Measurements from ENCODE around the gene CD40LG. TPM values are rescaled to one million over a fixed set of nuclear protein-coding genes. Genes with fewer than 3 reads are reported as not detected.

Gene CD40LG
- total RNA-seq, 2 experiments from 2014 or later: not detected

GRCh38 chrX:136619899-136620505, 28.0 kb upstream of the CD40LG start:
- Histone ChIP-seq H4K20me1 (ENCODE audit: insufficient read depth, low read length) (no peaks in the 10 kb centered on the region), H3K4me2 (ENCODE audit: low read length) (no peak overlapping the region), H3K4me3 (ENCODE audit: low read depth, low read length, poor library complexity, severe bottlenecking) (no peak overlapping the region), H3K79me2 (ENCODE audit: insufficient read depth, low read depth, low read length) (no peaks in the 10 kb centered on the region), H3K9me3 (ENCODE audit: low read length) (no peaks in the 10 kb centered on the region), H3K9me2 (ENCODE audit: insufficient read depth, low read length) (no peaks in the 10 kb centered on the region), H3K36me3 (ENCODE audit: insufficient read depth, low read length) (no peaks in the 10 kb centered on the region), H3K27ac (ENCODE audit: low read depth, low read length, poor library complexity, severe bottlenecking) (no peak overlapping the region), H3K4me1 (ENCODE audit: insufficient read depth, low read length, poor library complexity, severe bottlenecking) (no peaks in the 10 kb centered on the region), H2AFZ (ENCODE audit: low read length) (no peak overlapping the region)
- DNase-seq (ENCODE audit: low spot score): no peak
- TF ChIP-seq EZH2phosphoT487 (IDR thresholded peaks at IDR 0.05; ENCODE audit: borderline replicate concordance, low read depth, low read length): no peak
- no peak for TF ChIP-seq CTCF (conservative IDR thresholded peaks at IDR 0.05; ENCODE audit: low read length)
- BruUV-seq (replicated peaks): no TSS peak
- ChIA-PET POLR2A (no interaction called here), CTCF (ENCODE audit: unreplicated experiment) (interaction anchor here (0.5 kb wide), 1 partner anchor 9 kb away, joined by 3 read pairs; no protein-coding TSS in a partner anchor)
- intact Hi-C loops (cut with micrococcal nuclease; ENCODE audit: unreplicated experiment): no loop called here

- intact Hi-C loops (cut with micrococcal nuclease; ENCODE audit: unreplicated experiment): no loop called here
- Histone ChIP-seq H3K4me2 (ENCODE audit: low read length) (no peak overlapping the region), H2AFZ (ENCODE audit: low read length) (no peak overlapping the region), H3K36me3 (ENCODE audit: insufficient read depth, low read length) (no peaks in the 10 kb centered on the region), H3K4me3 (ENCODE audit: low read depth, low read length, poor library complexity, severe bottlenecking) (no peak overlapping the region), H3K9me3 (ENCODE audit: low read length) (no peaks in the 10 kb centered on the region), H3K27ac (ENCODE audit: low read depth, low read length, poor library complexity, severe bottlenecking) (no peak overlapping the region), H3K9me2 (ENCODE audit: insufficient read depth, low read length) (no peaks in the 10 kb centered on the region), H4K20me1 (ENCODE audit: insufficient read depth, low read length) (no peaks in the 10 kb centered on the region), H3K79me2 (ENCODE audit: insufficient read depth, low read depth, low read length) (no peaks in the 10 kb centered on the region), H3K4me1 (ENCODE audit: insufficient read depth, low read length, poor library complexity, severe bottlenecking) (no peaks in the 10 kb centered on the region)
- BruUV-seq (replicated peaks): no TSS peak
- CTCF ChIA-PET (ENCODE audit: unreplicated experiment): no interaction called here
- no peak for DNase-seq (ENCODE audit: low spot score)
- POLR2A ChIA-PET: no interaction called here
- TF ChIP-seq EZH2phosphoT487 (IDR thresholded peaks at IDR 0.05; ENCODE audit: borderline replicate concordance, low read depth, low read length) (no peak), CTCF (conservative IDR thresholded peaks at IDR 0.05; ENCODE audit: low read length) (no peak)
Observed at GRCh38 chrX:136620780-136621179, 27.2 kb upstream of the CD40LG start.

DNA sequence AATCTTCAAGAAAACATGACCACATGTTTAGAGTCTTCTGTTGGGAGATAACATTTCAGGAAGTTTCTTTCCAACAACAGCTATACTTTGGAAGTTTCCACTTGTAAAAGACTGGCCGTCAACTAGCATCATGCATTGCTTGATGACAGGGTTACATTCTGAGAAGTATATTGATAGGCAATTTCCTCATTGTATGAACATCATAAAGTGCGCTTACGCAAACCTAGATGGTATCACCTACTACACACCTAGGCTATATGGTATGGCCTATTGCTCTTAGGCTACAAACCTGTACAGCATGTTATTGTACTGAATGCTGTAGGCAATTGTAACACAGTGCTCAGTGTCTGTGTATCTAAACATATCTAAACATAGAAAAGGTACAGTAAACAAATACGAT, 25.4 kb upstream of the CD40LG start:
- Histone ChIP-seq H4K20me1 (ENCODE audit: insufficient read depth, low read length) (no peaks in the 10 kb centered on the region), H3K9me2 (ENCODE audit: insufficient read depth, low read length) (no peaks in the 10 kb centered on the region), H3K4me3 (ENCODE audit: low read depth, low read length, poor library complexity, severe bottlenecking) (no peak overlapping the region), H3K79me2 (ENCODE audit: insufficient read depth, low read depth, low read length) (no peaks in the 10 kb centered on the region), H3K4me1 (ENCODE audit: insufficient read depth, low read length, poor library complexity, severe bottlenecking) (no peaks in the 10 kb centered on the region), H3K36me3 (ENCODE audit: insufficient read depth, low read length) (no peaks in the 10 kb centered on the region), H3K4me2 (ENCODE audit: low read length) (no peak overlapping the region), H3K27ac (ENCODE audit: low read depth, low read length, poor library complexity, severe bottlenecking) (no peak overlapping the region), H2AFZ (ENCODE audit: low read length) (no peak overlapping the region), H3K9me3 (ENCODE audit: low read length) (no peaks in the 10 kb centered on the region)
- CTCF ChIA-PET (ENCODE audit: unreplicated experiment): no interaction called here
- no peak for DNase-seq (ENCODE audit: low spot score)
- intact Hi-C loops (cut with micrococcal nuclease; ENCODE audit: unreplicated experiment): no loop called here
- no TSS peak for BruUV-seq (replicated peaks)
- POLR2A ChIA-PET: interaction anchor here (0.6 kb wide), 1 partner anchor 258 kb away, joined by 3 read pairs; the partner anchor contains the start of gene RBMX
- TF ChIP-seq CTCF (conservative IDR thresholded peaks at IDR 0.05; ENCODE audit: low read length) (no peak), EZH2phosphoT487 (IDR thresholded peaks at IDR 0.05; ENCODE audit: borderline replicate concordance, low read depth, low read length) (no peak)

All from OCI-LY7 (cell line).